GM12878 (cell line): Measurements from ENCODE around the gene RNU1-2. TPM values are rescaled to one million over a fixed set of nuclear protein-coding genes. Genes with fewer than 3 reads are reported as not detected.

Experiments
- ATAC-seq: fragments of 200-7000 bp; cut with Tn5 transposase; 3 replicates; pipeline ENCODE4 v1.9.1; 2020; ENCODE audit warnings: mild to moderate bottlenecking, moderate library complexity
- BruUV-seq: library from RNA; stranded (reverse); fragments of 400-500 nt; replicated peaks from 2 replicates; lab custom pipeline; 2021; lab: Mats Ljungman, UMichigan
- CTCF ChIA-PET: fragments of 300-600 bp; sonication (Branson Sonifier 250); formaldehyde crosslinking; extraction: SDS; loops from one replicate; lab custom pipeline; 2021; ENCODE audit warnings: inconsistent platforms; lab: Yijun Ruan, JAX
- POLR2A ChIA-PET: fragments of 350-600 bp; formaldehyde crosslinking; extraction: SDS; loops from one replicate; lab custom pipeline; 2021; ENCODE audit warnings: inconsistent platforms; lab: Charles Lee
- RAD21 ChIA-PET: fragments of 300-600 bp; sonication (Branson Sonifier 250); formaldehyde crosslinking; loops from one replicate; lab custom pipeline; 2023; ENCODE audit warnings: antibody characterized with exemption; ENCODE audit not compliant: unreplicated experiment; lab: Charles Lee
- SMC1A ChIA-PET: fragments of 300-600 bp; sonication (Branson Sonifier 250); formaldehyde crosslinking; loops from one replicate; lab custom pipeline; 2023; ENCODE audit not compliant: unreplicated experiment, uncharacterized antibody; lab: Charles Lee
- DNase-seq: peaks from one replicate; pipeline ENCODE4 v3.0.0-alpha.2; 2011; ENCODE audit warnings: low read depth, low spot score
- FAIRE-seq: peaks from 3 replicates; lab custom pipeline; 2011; peaks lifted over from hg19 to GRCh38; lab: Jason Lieb, UNC
- H2AFZ ChIP-seq: 2 replicates; pipeline ENCODE4 v1.6.0; 2011; ENCODE audit warnings: low read depth, low read length, control low read depth; ENCODE audit not compliant: control insufficient read depth
- H3K27ac ChIP-seq: 2 replicates; pipeline ENCODE4 v1.5.1; 2011; ENCODE audit warnings: control low read depth; ENCODE audit not compliant: control insufficient read depth, insufficient read depth
- H3K27me3 ChIP-seq, 2 experiments: replicated peaks in 1 of 2; 2 replicates each; pipeline versions ENCODE4 v1.6.0 to v1.6.1; 2011; ENCODE audit warnings: low read length in 1 of 2; ENCODE audit not compliant: control insufficient read depth in 2 of 2, insufficient read depth in 2 of 2
- H3K36me3 ChIP-seq, 2 experiments: 2 replicates each; pipeline ENCODE4 v1.5.1; 2011; ENCODE audit warnings: low read length in 1 of 2; ENCODE audit not compliant: control insufficient read depth in 2 of 2, insufficient read depth in 2 of 2
- H3K4me1 ChIP-seq: 2 replicates; pipeline ENCODE4 v1.6.1; 2011; ENCODE audit warnings: mild to moderate bottlenecking, low read length, moderate library complexity, mixed read lengths; ENCODE audit not compliant: control insufficient read depth, insufficient read depth
- H3K4me2 ChIP-seq: 2 replicates; pipeline ENCODE4 v1.6.0; 2011; ENCODE audit warnings: control low read depth; ENCODE audit not compliant: control insufficient read depth, insufficient read depth
- H3K4me3 ChIP-seq: fragments of 200-600 bp; sonication (generic); 2 replicates; pipeline ENCODE4 v1.5.1; 2016
- H3K79me2 ChIP-seq: 2 replicates; pipeline ENCODE4 v1.6.0; 2011; ENCODE audit warnings: low read length; ENCODE audit not compliant: control insufficient read depth, insufficient read depth
- H3K9ac ChIP-seq: 2 replicates; pipeline ENCODE4 v1.8.0; 2011; ENCODE audit warnings: low read length, control low read depth, mixed read lengths; ENCODE audit not compliant: control insufficient read depth, insufficient read depth
- H3K9me3 ChIP-seq: replicated peaks from 3 replicates; pipeline ENCODE4 v1.5.1; 2011; ENCODE audit warnings: mild to moderate bottlenecking, low read length; ENCODE audit not compliant: control insufficient read depth, insufficient read depth
- H4K20me1 ChIP-seq: 2 replicates; pipeline ENCODE4 v1.6.0; 2011; ENCODE audit not compliant: control insufficient read depth, insufficient read depth
- ASH2L ChIP-seq: fragments of 300-600, 200-600 bp; sonication (generic); IDR thresholded peaks from 2 replicates; pipeline ENCODE4 v1.6.1; 2017; ENCODE audit warnings: low read depth, mild to moderate bottlenecking, borderline replicate concordance
- FOS ChIP-seq: IDR thresholded peaks from 3 replicates; pipeline ENCODE4 v1.6.1; 2011; ENCODE audit warnings: borderline replicate concordance; ENCODE audit not compliant: insufficient read length; ENCODE audit errors: extremely low read depth
- FOXK2 ChIP-seq: fragments of 450-650 bp; IDR thresholded peaks from 2 replicates; pipeline ENCODE4 v1.6.1; 2017; ENCODE audit warnings: mild to moderate bottlenecking, moderate library complexity
- HCFC1 ChIP-seq: fragments of 150-350 bp; IDR thresholded peaks from 2 replicates; pipeline ENCODE4 v1.6.1; 2014; ENCODE audit warnings: low read length
- IKZF2 ChIP-seq, 2 experiments: fragments of 450-650 bp; IDR thresholded peaks; 2 replicates each; pipeline ENCODE4 v1.6.1; 2017; ENCODE audit warnings: mild to moderate bottlenecking in 2 of 2, moderate library complexity in 2 of 2
- JUND ChIP-seq: IDR thresholded peaks from 2 replicates; pipeline ENCODE4 v1.6.1; 2012; ENCODE audit warnings: low read depth, mild to moderate bottlenecking, low read length, improper control_type of control experiment, moderate library complexity
- KAT2A ChIP-seq: conservative IDR thresholded peaks from 2 replicates; pipeline ENCODE4 v1.6.1; 2011; ENCODE audit warnings: low read depth, low read length; ENCODE audit not compliant: control insufficient read depth
- MTA2 ChIP-seq: fragments of 450-650 bp; IDR thresholded peaks from 2 replicates; pipeline ENCODE4 v1.6.1; 2016; ENCODE audit warnings: low read depth, mild to moderate bottlenecking, moderate library complexity
- MTA3 ChIP-seq: IDR thresholded peaks from 2 replicates; pipeline ENCODE4 v1.6.1; 2012; ENCODE audit warnings: low read length, inconsistent platforms, borderline replicate concordance
- MYB ChIP-seq: fragments of 150-350 bp; IDR thresholded peaks from 2 replicates; pipeline ENCODE4 v1.6.1; 2014; ENCODE audit warnings: mild to moderate bottlenecking, low read depth, low read length, borderline replicate concordance
- NFIC ChIP-seq: IDR thresholded peaks from 2 replicates; pipeline ENCODE4 v1.6.1; 2012; ENCODE audit warnings: low read depth, mild to moderate bottlenecking, inconsistent platforms, low read length, moderate library complexity
- TBL1XR1 ChIP-seq: IDR thresholded peaks from 2 replicates; pipeline ENCODE4 v1.6.1; 2012; ENCODE audit warnings: low read depth, low read length, improper control_type of control experiment
- YBX1 ChIP-seq: fragments of 450-650 bp; IDR thresholded peaks from 2 replicates; pipeline ENCODE4 v1.6.1; 2016; ENCODE audit warnings: antibody characterized with exemption
- ZSCAN29 ChIP-seq: fragments of 450-650 bp; IDR thresholded peaks from 2 replicates; pipeline ENCODE4 v1.6.1; 2017; ENCODE audit warnings: mild to moderate bottlenecking, moderate library complexity
- WGBS: methylation state at CpG from one replicate; pipeline ENCODE4 v1.1.6; 2016; ENCODE audit warnings: low lambda C conversion rate; ENCODE audit not compliant: insufficient replicate concordance, insufficient coverage; ENCODE audit errors: missing lambda C conversion rate; 5-methylcytosine and 5-hydroxymethylcytosine counted together
- in situ Hi-C: fragments of 300-500 bp; cut with MboI; formaldehyde crosslinking; loops from 9 replicates; pipeline ENCODE4 v1.14.3; 2018; ENCODE audit warnings: mixed read lengths
- intact Hi-C: fragments of 100-400 bp; cut with micrococcal nuclease; formaldehyde crosslinking; loops from one replicate; pipeline ENCODE4 v1.14.2; 2022; ENCODE audit not compliant: unreplicated experiment
- polyA plus RNA-seq, 11 experiments: library from polyadenylated mRNA; depleted of rRNA in 4 of 11; unstranded in 6 of 11; stranded (reverse) in 5 of 11; fragments of >200 nt; fragmentation: Nextera tagmentation in 4 of 11; fragmentation: Illumina TruSeq in 1 of 11; extraction: Ambion mirVana in 4 of 11; extraction: Trizol in 1 of 11; gene quantifications; 1 replicate in 1 of 11; 2 replicates in 10 of 11; pipeline versions ENCODE4 v1.2.1 to v1.2.3, GENCODE V29; 2011 to 2016; ENCODE audit warnings: inconsistent platforms in 2 of 11, missing spikeins in 2 of 11, low read depth in 1 of 11
- total RNA-seq, 4 experiments: library from RNA; depleted of rRNA in 3 of 4; stranded (reverse); fragments of >200 nt in 3 of 4; fragmentation: Illumina TruSeq in 1 of 4; extraction: Trizol in 1 of 4; gene quantifications; 2 replicates each; pipeline versions ENCODE4 v1.2.1 to v1.2.3, GENCODE V29; 2013 to 2021
- TF ChIP-seq, protein P1 (sequence below): fragments of 450-650 bp; IDR thresholded peaks from 2 replicates; pipeline ENCODE4 v1.6.1; 2016; ENCODE audit warnings: mild to moderate bottlenecking
- TF ChIP-seq, protein P2 (sequence below), 3 experiments: IDR thresholded peaks in 2 of 3; conservative IDR thresholded peaks in 1 of 3; 2 replicates each; pipeline ENCODE4 v1.5.1; 2011; ENCODE audit warnings: low read depth in 3 of 3, low read length in 3 of 3, mild to moderate bottlenecking in 3 of 3, control low read depth in 2 of 3, moderate library complexity in 2 of 3, inconsistent platforms in 1 of 3, mixed read lengths in 1 of 3; ENCODE audit not compliant: control insufficient read depth in 2 of 3, insufficient read depth in 1 of 3; ENCODE audit errors: extremely low read depth in 1 of 3
- TF ChIP-seq, protein P3 (sequence below): fragments of 450-650 bp; IDR thresholded peaks from 2 replicates; pipeline ENCODE4 v1.6.1; 2016; ENCODE audit warnings: mild to moderate bottlenecking
- TF ChIP-seq, protein P4 (sequence below): fragments of 450-650 bp; IDR thresholded peaks from 2 replicates; pipeline ENCODE4 v1.6.1; 2017; ENCODE audit warnings: mild to moderate bottlenecking

RNU1-2 gene
- total and polyA plus RNA-seq, 10 of the 15 experiments (the other 5 are each of a cell fraction or from before 2014, with no cell fraction given): under 0.01 to 20,946 (median 4.7) TPM; not detected in 2

DNA sequence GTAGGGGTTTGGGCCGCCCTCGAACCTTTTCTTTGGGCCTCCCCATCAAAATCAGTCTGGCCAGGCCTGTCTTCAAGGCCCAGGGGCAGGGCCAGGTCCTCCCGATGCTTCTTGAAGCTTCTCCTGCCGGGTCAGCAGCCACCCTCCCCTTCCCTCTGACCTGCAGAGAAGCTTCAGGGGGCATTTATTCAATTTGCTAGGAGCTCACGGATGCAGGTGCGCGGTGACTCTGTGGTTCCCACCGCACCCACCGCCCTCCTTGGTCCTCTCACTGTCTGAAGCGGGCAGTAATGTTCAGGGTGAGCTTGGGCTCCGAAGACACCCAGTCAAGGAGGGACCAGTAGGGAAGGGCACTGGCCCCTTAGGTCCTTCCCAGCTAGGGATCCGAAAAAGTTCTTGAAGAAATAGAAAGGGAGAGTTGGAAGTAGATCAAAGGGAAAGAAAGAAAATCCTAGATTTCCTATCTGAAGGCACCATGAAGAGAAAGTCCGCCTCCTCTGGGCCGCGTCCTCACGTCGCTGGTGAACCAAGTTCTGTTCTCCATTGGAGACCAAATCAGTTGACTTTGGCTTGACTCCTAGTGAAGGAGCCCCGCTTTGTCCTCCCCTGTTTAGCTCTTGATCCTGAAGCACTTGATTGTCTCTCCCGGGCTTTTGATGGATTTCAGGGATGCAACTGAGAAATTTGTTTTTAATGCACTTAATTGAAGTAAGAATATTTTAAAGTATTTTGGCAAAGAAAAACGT lies 8.7 kb upstream of the RNU1-2 start:
- in situ Hi-C loops: no loop called here
- no TSS peak for BruUV-seq
- no peaks in the 10 kb centered on the region for H3K79me2 ChIP-seq
- H3K27me3 ChIP-seq: peaks cover 0 to 1% of the 10 kb centered on the region in 2 experiments; a peak in 2 of 4 replicates
- no peaks in the 10 kb centered on the region for H3K4me1 ChIP-seq
- H3K36me3 ChIP-seq: no peaks in the 10 kb centered on the region
- no peak for DNase-seq
- no peak for ATAC-seq
- no peak overlapping the region for H3K27ac ChIP-seq
- H3K9me3 ChIP-seq: no peaks in the 10 kb centered on the region
- no peaks in the 10 kb centered on the region for H4K20me1 ChIP-seq
- H3K4me2 ChIP-seq: no peak overlapping the region
- SMC1A ChIA-PET: no interaction called here
- H3K9ac ChIP-seq: no peak overlapping the region
- 56% methylated on average over 20 of the region's 20 CpGs for WGBS
- H2AFZ ChIP-seq: no peak overlapping the region
- intact Hi-C loops: no loop called here
- RAD21 ChIA-PET: no interaction called here
- CTCF ChIA-PET: no interaction called here
- H3K4me3 ChIP-seq: no peak overlapping the region
- TF ChIP-seq IKZF2 (IDR thresholded peaks at IDR 0.05): no peak
- TF ChIP-seq FOS: no peak
- no peak for TF ChIP-seq FOXK2
- TF ChIP-seq KAT2A: no peak
- TF ChIP-seq, protein P1, sequence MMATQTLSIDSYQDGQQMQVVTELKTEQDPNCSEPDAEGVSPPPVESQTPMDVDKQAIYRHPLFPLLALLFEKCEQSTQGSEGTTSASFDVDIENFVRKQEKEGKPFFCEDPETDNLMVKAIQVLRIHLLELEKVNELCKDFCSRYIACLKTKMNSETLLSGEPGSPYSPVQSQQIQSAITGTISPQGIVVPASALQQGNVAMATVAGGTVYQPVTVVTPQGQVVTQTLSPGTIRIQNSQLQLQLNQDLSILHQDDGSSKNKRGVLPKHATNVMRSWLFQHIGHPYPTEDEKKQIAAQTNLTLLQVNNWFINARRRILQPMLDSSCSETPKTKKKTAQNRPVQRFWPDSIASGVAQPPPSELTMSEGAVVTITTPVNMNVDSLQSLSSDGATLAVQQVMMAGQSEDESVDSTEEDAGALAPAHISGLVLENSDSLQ: no peak
- no peak for TF ChIP-seq JUND
- TF ChIP-seq, protein P2, sequence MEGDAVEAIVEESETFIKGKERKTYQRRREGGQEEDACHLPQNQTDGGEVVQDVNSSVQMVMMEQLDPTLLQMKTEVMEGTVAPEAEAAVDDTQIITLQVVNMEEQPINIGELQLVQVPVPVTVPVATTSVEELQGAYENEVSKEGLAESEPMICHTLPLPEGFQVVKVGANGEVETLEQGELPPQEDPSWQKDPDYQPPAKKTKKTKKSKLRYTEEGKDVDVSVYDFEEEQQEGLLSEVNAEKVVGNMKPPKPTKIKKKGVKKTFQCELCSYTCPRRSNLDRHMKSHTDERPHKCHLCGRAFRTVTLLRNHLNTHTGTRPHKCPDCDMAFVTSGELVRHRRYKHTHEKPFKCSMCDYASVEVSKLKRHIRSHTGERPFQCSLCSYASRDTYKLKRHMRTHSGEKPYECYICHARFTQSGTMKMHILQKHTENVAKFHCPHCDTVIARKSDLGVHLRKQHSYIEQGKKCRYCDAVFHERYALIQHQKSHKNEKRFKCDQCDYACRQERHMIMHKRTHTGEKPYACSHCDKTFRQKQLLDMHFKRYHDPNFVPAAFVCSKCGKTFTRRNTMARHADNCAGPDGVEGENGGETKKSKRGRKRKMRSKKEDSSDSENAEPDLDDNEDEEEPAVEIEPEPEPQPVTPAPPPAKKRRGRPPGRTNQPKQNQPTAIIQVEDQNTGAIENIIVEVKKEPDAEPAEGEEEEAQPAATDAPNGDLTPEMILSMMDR (IDR thresholded peaks at IDR 0.05 in 2 of 3, conservative IDR thresholded peaks at IDR 0.05 in 1 of 3; ENCODE audit: control insufficient read depth in 2 of 3, extremely low read depth in 1 of 3, insufficient read depth in 1 of 3, low read depth in 3 of 3, low read length in 3 of 3): no peak
- TF ChIP-seq MYB: no peak
- TF ChIP-seq, protein P3, sequence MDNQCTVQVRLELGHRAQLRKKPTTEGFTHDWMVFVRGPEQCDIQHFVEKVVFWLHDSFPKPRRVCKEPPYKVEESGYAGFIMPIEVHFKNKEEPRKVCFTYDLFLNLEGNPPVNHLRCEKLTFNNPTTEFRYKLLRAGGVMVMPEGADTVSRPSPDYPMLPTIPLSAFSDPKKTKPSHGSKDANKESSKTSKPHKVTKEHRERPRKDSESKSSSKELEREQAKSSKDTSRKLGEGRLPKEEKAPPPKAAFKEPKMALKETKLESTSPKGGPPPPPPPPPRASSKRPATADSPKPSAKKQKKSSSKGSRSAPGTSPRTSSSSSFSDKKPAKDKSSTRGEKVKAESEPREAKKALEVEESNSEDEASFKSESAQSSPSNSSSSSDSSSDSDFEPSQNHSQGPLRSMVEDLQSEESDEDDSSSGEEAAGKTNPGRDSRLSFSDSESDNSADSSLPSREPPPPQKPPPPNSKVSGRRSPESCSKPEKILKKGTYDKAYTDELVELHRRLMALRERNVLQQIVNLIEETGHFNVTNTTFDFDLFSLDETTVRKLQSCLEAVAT: no peak
- TF ChIP-seq, protein P4, sequence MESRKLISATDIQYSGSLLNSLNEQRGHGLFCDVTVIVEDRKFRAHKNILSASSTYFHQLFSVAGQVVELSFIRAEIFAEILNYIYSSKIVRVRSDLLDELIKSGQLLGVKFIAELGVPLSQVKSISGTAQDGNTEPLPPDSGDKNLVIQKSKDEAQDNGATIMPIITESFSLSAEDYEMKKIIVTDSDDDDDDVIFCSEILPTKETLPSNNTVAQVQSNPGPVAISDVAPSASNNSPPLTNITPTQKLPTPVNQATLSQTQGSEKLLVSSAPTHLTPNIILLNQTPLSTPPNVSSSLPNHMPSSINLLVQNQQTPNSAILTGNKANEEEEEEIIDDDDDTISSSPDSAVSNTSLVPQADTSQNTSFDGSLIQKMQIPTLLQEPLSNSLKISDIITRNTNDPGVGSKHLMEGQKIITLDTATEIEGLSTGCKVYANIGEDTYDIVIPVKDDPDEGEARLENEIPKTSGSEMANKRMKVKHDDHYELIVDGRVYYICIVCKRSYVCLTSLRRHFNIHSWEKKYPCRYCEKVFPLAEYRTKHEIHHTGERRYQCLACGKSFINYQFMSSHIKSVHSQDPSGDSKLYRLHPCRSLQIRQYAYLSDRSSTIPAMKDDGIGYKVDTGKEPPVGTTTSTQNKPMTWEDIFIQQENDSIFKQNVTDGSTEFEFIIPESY: no peak
- TF ChIP-seq HCFC1: no peak
- no peak for TF ChIP-seq MTA2
- TF ChIP-seq NFIC: no peak
- TF ChIP-seq ZSCAN29: no peak
- TF ChIP-seq YBX1: no peak
- TF ChIP-seq TBL1XR1: no peak
- no peak for TF ChIP-seq ASH2L
- TF ChIP-seq MTA3: no peak
- POLR2A ChIA-PET: no interaction called here
- no peak for FAIRE-seq
